ENCODE data around the gene ITPR2.
"Not testable (repeated sequence)": the region's sequence is repeated elsewhere in the genome, so short reads cannot be mapped to it uniquely, and the experiment has no call there.

ITPR2 gene

DNA sequence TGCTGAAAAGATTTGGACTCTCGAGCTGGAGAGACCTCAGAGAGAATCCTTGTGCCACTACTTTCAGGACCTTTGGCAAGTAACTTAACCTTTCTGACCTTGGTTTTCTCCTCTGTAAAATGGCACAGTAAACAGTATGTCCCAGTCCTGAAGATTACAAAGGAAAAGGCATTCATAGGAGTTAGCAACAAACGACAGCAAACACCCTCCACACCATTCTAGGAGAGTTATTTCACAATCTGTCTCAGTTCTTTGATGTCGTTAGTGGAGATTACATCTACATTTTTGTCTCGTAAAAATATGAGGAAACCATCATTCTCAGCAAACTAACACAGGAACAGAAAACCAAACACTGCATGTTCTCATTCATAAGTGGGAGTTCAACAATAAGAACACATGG lies 205.7 kb downstream of the ITPR2 start:
- no peak for DNase-seq (ENCODE audit: low spot score)

DNA sequence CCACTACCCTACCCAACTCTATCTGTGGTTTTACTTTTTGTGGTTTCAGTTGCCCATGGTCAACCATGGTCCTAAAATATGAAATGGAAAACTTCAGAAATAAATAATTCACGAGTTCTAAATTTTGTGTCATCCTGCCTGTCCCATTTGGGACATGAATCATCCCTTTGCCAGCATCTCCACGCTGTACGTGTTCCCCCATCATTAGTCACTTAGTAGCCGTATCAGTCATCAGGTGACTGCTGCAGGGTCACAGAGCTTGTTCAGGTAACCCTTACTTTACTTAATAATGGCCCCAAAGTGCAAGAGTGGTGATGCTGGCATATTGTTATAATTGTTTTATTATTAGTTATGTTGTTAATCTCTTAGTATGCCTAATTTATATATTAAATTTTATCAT lies 209.9 kb downstream of the ITPR2 start:
- DNase-seq (ENCODE audit: low spot score) = no peak

DNA sequence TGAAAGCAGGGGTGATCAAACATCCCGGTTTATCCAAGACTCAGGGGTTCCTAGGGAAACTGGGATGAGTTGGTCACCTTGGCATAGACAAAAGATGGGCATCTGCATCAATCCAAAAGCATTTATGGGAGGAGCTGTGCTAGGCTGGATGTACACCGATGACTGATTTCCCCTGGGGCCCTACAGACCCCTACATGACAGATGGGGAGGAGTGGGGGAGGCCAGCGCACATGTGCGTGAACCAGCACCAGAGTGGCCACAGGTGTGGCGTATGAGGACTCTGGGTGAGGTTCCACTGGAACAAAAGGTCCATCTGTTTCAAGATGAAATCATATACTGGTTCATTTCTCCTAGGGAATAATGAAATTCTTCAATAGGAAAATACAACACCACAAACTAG lies 210.4 kb downstream of the ITPR2 start:
- no peak for DNase-seq (ENCODE audit: low spot score)

DNA sequence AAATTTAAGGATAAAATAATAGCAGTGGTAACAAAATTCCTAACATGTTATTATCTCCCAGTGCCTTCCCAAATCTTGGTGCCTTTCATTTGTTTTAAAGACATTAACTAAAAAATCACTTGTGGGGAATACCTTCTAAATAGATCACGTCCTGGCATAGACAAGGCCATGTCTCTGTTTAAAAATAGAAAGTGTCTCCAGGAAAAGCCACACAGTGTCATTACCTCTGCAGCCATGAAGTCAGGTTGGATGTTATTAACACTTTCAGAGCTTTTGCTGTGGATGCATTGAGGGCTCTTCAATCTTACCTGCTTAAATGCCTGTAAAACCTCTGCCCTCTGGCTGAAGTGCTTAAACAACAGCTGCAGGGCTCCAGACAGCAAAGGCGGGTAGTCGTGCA lies 211.1 kb downstream of the ITPR2 start:
- no peak for DNase-seq (ENCODE audit: low spot score)

DNA sequence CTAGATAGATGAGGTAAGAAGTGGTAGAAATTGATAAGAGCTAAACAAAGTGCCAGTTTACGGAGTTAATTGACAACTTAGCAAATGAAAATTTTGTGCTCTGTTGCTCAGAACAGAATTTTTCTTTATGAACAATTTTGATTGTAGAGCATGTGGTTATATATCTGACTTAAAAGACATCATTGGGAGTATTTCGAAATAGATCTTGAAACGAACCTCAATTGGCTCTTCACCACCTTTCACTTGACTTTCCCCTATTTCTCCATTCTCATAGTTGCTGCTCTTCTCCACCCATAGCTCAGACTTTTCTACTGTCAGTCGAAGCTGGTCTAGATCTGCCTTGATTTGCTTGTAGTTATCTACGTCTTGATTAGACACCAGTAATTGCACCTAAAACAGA lies 212.1 kb downstream of the ITPR2 start:
- no peak for DNase-seq (ENCODE audit: low spot score)

DNA sequence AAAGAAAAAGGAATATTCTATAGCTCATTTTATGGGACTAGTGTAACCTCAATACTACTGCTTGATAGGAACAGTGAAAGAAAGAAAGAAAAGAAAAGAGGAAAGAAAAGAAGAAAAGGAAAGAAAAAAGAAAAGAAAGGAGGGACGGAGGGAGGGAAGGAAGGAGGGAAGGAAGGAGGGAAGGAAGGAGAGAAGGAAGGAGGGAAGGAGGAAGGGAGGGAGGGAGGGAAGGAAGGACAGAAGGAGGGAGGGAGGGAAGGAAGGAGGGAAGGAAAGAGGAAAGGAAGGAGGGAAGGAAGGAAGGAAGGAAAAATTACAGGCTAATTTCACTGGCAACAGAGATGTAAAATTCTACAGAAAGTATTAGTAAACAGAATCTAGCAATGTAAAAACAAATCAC lies 215.5 kb downstream of the ITPR2 start:
- no peak for DNase-seq (ENCODE audit: low spot score)

DNA sequence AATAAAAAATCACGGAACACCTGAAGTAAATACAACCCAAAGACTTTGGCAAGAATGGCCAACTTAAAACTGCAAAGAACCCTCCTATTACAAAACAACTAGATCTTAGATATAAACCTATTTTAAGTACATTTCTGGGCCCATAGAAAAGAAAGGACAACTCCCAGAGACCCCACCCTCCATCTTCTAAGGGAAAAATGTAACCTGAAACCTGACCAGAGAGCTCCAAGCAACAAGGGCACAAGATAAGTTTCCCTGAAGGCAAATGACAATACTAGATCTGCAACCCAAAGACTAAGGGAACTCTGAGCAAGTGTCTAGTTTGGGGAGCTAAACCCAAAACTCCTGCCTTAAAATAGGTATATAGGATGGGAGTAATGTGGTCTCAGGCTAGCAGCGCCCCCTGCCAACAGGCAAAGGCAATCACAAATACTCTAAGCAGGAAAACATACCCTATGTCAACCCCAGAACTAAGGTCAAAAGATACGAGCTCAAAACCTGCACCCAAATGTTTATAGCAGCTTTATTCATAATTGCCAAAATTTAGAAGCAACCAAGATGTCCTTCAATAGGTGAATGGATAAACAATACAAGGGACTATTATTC lies 218.9 kb downstream of the ITPR2 start:
- DNase-seq (ENCODE audit: low spot score) = no peak

DNA sequence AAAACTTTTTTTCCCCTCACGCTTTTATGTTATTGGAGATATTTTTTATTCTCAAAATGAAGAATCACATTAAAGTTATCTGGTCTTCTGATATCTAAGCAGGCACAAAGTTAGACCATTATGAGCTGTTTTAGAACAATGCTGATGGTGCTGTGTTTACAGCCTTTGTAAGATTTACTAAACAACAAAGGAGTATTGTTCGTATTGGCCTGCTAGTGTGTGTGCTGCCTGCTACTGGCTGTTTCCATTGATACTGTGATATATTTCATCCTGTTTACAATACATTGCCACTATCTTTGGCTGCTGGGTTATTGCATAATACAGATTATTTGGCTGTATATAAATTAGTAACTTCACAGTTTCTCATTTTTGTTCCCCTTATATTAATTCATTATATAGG lies 220.8 kb downstream of the ITPR2 start:
- DNase-seq (ENCODE audit: low spot score) = peak; percentile 86

DNA sequence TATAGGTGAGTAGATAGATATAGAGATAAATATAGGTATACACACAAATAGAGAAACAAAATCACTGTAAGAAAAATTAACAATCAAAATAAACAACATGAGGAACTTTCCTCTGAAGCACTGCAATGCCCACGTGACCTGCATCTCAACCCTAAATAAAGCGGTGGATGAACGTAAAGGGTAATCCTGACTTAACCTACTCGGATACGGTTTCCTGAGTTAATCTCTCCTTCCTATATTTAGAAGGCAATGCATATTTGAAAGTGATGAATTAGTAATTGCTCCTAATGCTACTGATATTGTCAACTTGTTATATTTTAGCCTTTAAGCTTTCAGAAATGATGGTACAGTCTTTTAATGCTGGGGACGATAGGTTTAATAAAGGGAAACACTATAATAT lies 221.4 kb downstream of the ITPR2 start:
- no peak for DNase-seq (ENCODE audit: low spot score)

DNA sequence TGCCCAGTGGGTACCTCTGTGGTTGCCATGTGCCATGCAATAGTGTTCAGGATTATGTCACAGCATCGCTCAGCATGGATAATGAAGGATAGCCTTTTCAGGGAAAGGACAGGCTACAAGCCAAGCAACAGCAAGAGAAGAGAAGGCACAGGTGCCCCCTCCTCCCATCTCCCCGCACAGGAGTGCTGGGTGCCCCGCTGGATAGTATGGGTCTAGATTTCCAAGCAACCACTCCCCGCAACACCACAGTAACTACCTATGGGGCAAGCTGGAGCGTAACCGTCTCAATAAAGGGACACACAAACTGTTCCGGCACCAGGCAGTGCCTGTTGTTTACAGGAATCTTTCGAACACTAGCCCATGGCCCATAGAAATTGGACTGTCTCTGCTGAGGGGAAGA lies 222.2 kb downstream of the ITPR2 start:
- no peak for DNase-seq (ENCODE audit: low spot score)

DNA sequence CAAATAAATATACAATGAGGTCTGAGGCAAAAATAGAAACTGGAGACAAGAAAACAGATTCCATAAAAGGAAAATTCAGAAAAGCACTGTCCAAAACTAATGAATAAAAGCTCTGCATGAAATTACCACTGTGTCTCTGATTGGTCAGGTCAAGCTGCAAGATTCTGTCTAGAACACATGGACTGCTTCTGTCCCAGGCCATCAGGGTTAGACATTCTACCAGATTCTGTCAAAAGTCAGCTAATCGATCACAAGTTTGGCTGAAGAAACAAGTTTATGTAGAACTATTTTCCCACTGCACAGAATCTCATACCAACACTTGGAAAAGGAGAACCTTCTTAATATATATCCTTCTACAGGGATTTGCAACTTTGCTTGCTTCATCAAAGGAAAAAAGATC lies 223.0 kb downstream of the ITPR2 start:
- DNase-seq (ENCODE audit: low spot score) = no peak

DNA sequence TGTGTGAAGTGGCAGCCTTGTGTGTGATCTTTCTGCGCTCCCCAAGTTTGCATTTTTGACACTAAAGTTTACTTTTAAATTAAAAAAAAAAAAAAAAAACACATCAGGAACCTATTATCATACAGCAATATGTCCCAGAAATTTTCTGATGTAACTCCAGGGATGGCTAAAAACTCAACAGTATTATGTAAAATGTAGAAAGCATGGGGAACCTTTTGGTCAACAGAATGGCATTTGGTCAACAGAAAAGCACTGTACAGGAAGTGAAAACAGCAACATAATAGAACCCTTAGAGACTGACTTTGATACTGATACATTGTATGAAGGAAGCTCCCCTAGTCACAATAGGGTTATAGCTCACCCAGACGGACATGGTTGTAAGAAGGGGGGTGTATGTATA lies 224.3 kb downstream of the ITPR2 start:
- DNase-seq (ENCODE audit: low spot score) = no peak

DNA sequence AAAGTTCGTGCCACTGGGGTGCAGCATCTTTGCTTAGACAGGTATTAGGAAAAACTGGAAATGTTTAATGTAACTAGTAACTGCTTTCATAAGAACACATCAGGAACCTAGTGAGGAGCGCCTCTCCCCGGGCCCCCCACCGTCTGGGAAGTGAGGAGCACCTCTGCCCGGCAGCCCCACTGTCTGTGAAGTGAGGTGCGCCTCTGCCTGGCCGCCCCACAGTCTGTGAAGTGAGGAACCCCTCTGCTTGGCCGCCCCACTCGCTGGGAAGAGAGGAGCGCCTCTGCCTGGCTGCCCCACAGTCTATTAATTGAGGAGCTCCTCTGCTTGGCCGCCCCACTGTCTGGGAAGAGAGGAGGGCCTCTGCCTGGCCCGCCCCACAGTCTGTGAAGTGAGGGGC lies 224.7 kb downstream of the ITPR2 start:
- DNase-seq (ENCODE audit: low spot score) = no peak

DNA sequence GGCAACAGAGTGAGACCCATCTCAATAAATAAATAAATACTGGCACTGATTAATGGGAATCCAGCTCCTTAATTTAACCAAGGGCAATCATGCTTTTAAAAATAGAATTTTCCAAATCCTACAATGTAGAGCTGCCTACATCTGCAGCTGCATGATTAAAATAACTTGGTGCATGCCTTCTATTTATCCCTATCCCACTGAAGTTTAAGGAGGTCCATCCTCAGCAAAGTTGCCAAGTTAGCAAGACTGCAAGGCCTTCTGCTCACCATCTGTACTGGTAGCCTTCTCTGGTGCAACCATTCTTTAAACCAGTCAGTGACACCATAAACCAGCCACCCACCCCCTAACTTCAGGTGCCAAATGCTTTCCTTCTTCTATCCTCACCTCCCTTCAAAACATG lies 226.1 kb downstream of the ITPR2 start:
- DNase-seq (ENCODE audit: low spot score) = no peak

DNA sequence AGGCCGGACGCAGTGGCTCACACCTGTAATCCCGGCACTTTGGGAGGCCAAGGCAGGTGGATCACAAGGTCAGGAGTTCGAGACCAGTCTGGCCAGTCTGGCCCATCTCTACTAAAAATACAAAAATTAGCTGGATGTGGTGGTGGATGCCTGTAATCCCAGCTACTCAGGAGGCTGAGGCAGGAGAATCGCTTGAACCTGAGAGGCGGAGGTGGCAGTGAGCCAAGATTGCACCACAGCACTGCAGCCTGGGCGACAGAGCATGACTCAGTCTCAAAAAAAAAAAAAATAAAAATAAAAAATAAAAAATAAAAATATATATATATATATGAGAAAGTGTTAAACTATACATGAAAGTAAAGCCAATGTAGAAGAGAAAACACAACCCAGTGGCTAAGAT lies 228.2 kb downstream of the ITPR2 start:
- not testable (repeated sequence) for DNase-seq (ENCODE audit: low spot score)

DNA sequence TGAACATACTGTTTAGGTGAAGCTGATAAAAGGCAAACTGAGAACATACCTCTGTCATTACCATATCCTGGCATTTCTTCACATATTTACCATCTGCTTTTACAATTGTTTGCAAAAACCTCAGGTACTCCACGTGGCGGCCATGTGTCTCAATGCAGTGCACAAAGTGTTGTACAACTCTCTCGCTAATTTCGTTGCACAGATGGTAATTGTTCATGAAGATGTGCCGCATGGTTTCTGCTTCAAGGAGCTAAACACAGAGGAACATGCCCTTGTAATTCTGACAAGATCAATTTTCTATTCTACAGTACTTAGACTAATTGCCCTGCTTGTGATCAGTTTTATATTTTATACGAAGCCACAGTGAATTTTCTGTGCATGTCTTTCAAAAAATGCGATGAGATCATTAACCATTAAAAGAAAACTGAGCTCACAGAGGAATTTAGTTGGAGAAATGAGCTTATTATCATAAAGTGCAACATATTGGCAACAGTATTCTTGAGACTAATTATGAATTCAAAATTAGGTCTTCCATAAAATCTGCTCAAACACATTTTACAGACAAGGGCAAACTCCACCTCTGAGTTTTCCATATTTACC lies 233.8 kb downstream of the ITPR2 start:
- no peak for DNase-seq (ENCODE audit: low spot score)

DNA sequence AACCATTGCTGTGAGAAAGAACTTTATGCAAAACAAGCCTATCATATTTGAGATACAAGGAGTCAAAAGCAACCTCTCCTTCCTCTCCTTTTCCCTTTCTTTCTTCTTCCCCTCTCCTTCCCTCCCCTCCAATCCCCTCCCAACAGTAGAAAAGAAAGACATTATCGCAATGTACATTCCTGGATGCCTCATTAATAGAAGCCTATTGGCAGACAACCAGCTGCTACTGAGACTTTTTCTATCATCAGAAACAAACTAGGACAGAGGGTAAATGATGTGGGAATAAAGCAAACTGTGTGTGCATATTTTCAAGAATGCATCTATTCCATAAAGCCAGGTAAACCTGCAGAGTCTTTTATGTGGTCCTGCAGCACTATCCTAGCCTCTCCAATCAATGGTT lies 237.2 kb downstream of the ITPR2 start:
- no peak for DNase-seq (ENCODE audit: low spot score)

DNA sequence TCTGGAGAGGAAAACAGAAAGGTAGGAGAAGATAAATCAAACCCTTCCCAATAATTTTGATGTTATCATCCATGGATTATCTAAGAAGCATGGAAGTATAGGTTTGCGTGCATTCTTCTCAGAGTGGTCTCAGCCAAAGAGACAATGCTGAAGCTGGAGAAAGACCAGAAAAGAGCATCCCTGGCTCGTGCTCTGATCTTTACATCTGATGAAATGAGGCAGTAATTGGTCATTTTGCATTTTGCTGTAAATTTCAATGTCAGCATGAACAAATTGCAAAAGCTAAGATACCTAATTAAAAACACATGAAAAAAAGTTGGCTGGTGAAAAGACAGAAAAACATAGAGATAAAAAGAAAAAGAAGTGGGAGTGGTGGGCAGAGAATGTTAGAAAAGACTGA lies 252.4 kb downstream of the ITPR2 start:
- DNase-seq (ENCODE audit: low spot score) = no peak

DNA sequence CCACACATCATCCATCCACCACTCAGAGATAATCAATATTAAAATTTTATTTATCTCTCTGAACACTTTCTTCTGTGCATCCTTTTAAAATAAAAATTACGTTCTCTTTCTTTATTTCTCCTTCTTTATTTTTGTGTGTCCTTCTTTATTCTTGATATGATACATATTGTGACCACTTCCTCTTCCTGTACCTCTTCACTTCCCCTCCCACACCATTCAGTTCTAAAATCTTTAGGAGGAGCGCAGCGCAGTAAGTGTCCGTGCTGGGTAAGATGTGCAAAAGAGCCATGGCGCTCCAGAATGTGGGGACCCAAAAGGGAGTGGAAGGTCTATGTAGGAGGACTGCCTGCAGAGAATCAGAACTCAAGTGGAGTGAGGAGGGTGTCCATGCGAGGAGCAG lies 256.7 kb downstream of the ITPR2 start:
- DNase-seq (ENCODE audit: low spot score) = no peak

DNA sequence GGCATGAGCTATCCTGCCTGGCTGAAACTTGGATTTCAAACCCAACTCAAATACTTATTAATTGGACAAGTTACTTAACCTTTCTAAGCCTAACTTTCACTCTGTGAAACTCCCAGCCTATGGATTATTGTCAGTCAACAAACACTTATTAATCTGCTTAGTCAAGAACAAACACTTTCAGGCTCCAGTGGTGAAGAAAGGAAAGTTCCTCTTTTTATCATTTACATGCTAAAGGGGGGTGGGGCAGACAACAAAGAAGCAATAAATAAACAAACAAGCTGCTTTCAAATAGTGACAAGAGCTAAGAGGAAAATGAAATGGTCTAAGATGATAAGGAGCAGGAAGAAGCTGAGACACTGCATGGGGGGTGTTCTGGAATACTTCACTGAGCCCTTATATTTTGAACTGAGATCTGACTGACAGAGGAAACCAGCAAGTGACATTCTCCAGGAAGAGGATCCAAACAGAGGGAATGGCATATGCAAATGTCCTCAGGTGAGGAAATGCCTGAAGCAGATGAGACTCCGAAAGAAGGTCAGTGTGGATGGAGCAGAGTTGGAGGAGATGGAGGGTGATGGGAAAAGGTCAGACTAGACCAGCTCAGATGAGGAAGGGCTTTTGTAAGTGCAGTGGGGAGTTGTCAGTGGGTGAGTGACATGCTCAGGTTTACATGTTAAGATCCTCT lies 259.6 kb downstream of the ITPR2 start:
- no peak for DNase-seq (ENCODE audit: low spot score)

DNA sequence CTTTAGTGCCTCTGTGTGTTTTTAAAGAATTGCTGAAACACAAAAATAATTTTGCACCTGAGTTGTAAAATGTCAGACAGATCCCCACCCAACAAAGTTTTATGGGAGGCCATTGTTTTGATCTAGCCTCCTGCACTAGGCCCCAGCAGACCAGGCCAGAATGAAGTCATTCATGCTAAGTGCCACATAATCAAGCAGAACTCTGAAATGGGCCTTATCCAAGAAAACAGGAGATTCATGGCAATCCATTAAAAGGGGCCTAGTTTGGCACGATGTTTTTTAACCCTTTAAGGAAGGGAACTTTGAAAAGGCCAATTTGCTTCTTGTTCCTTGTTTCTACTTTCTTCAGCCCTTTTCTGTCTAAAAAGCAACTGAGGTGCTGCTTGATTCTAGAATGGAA lies 260.9 kb downstream of the ITPR2 start:
- DNase-seq (ENCODE audit: low spot score) = no peak

DNA sequence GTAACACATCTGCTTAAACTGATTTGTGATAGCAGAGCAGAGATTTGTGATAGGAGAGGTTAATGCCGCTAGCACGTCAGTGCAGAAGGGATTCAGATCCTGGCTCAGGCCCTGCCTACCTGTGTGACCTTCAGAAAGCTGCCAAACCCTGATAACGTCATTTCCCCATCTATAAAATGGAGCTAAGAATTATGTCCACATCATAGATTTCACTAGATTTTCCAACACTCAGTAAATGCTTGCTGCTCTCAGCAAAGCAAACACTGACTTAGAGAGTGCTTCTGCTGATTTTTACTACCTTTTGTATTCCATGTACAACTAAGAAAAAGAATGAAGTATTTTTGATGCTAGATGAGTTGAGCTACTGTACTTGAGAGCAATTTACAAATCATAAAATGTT lies 261.4 kb downstream of the ITPR2 start:
- no peak for DNase-seq (ENCODE audit: low spot score)

DNA sequence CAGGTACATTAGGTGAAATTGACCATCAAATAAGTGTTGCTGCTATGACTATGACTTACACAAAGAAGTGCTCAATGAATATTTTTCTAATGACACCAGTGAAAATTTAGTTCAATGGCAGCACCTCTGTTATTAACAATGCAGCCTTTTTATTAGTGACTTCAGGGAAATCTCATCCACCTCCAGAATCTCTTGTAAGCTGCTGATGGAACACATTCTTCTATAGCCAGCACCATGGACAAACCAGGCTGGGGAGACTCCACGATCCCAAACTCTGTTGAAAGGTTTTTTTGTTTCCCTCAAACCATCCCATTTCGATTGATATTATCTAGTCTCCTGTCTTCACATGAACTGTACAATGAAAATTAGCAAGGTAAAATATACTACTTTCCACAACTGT lies 265.9 kb downstream of the ITPR2 start:
- DNase-seq (ENCODE audit: low spot score) = no peak

DNA sequence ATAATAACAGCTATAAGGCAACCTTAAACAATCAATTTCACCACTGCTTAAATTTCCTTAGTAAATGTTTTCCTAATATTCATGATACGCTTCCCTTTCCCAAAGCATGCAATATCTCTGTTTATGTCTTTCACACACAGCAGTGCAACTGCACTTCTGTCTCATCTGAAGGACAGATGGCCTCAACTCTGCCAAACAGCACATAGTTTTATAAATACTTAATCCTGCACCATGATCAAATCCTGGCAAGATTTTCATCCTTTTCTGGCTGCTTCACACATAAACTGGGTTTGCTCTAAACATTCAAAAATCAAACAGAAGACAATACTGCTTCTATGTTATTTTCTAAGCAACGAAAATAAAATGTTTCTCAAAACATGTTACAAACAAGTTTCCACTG lies 266.3 kb downstream of the ITPR2 start:
- DNase-seq (ENCODE audit: low spot score) = no peak

Measured in putamen (tissue), 1 donor.